ENCODE measurements around the gene SBNO2. TPM values are rescaled to one million over a fixed set of nuclear protein-coding genes. Genes with fewer than 3 reads are reported as not detected.

Gene SBNO2
- total and polyA plus RNA-seq, 9 of the 15 experiments (the other 6 are each of a cell fraction or from before 2014, with no cell fraction given) = 0.01 to 46.2 (median 6.7) TPM

- TF ChIP-seq RREB1 (CRISPR knock-in tag; IDR thresholded peaks at IDR 0.05) (no peak), TRIM24 (IDR thresholded peaks at IDR 0.05) (no peak), TCF7L2 (IDR thresholded peaks at IDR 0.05; ENCODE audit: low read depth, low read length) (no peak)
Measured at GRCh38 chr19:1113030-1113985, 60.8 kb downstream of the SBNO2 start (continued).
